ENCODE results near the gene CRLF1.

Gene CRLF1

DNA sequence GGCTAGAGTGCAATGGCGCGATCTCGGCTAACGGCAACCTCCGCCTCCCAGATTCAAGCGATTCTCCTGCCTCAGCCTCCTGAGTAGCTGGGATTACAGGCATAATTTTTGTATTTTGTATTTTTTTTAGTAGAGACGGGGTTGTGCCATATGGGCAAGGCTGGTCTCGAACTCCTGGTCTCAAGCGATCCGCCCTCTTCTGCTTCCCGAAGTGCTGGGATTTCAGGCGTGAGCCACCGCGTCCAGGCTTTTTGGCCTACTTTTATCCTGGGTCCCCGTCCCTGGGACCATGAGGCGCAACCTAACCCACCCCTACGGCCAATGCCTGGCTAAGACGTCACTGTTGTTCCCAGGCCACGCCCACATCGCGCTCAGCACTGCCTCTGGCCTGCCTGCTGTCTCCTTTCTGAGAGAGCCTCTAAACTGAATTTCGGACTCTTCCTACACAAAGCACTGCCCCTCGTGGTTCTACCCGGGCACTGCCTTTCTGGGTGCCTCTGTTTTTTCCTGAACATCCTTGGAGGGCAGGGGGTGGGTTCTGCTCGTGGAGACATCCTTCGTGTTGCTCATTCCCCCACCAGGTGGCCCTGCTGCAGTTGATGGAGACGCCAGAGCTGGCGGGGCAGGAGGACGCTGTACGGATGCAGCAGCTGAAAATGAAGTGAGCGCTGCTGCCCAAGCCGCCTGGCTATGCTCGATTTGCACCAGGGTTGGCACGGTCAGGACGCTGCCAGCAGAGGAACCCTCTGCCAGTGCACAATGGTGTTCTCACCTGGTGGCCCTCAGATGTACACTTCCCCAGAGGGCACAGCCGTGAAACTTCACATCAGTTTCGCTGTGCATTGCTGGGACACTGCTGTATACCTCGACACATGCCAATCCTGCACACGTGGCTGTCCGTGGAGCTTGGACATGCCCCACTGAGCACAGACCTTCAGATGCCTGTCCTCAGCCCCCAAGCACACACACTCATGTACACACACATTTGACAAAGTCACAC is 16.0 kb downstream of the CRLF1 start:
- DNase-seq (ENCODE audit: low read depth), result no peak

DNA sequence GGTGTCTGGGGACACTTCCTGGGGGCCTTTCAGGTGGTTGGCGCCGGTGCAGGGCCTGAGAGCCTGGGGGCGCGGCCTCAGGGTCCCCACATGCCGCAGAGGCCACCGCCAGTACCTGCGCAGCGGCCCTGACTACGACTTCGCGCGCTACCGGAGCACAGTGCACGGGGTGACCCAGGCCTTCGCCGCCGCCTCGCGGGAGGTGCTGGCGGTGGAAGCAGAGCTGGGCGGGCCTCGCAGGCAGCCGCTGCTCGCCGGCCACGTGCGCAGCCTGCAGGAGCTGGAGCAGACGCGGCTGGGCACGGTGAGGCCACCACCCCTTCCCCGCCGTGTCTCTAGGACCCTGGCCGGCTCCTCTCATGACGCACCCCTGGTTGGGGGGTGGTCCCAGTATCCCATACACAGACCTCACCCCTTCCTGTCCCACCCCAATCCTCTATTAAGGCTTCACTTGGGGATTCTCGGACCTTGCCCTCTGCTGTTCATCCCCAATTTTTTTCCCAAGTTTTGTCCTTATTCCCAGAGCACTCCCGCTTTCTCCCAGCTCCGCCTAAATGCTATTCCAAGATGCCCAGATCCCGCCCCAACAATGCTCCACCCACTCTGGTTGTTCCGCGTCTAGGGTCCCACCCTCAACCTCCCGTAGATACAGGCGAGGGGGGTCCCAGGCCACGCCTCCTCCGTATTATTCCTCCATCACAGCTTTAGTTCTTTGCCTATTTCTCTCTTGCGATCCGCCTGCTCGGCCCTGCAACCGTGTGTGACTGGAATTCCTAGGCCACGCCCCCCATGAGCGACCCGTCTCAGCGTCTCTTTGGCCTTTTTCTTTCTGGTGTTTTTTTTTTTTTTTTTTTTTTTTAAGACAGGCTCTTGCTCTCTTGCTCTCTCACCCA is 17.0 kb downstream of the CRLF1 start:
- peak overlapping the region; percentile 90 for H3K4me3 ChIP-seq (ENCODE audit: low read depth, low read length)
- TF ChIP-seq, protein P1, sequence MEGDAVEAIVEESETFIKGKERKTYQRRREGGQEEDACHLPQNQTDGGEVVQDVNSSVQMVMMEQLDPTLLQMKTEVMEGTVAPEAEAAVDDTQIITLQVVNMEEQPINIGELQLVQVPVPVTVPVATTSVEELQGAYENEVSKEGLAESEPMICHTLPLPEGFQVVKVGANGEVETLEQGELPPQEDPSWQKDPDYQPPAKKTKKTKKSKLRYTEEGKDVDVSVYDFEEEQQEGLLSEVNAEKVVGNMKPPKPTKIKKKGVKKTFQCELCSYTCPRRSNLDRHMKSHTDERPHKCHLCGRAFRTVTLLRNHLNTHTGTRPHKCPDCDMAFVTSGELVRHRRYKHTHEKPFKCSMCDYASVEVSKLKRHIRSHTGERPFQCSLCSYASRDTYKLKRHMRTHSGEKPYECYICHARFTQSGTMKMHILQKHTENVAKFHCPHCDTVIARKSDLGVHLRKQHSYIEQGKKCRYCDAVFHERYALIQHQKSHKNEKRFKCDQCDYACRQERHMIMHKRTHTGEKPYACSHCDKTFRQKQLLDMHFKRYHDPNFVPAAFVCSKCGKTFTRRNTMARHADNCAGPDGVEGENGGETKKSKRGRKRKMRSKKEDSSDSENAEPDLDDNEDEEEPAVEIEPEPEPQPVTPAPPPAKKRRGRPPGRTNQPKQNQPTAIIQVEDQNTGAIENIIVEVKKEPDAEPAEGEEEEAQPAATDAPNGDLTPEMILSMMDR (IDR thresholded peaks at IDR 0.05; ENCODE audit: low read depth, low read length, missing control alignments), result peak; percentile 23
- no peak for DNase-seq (ENCODE audit: low read depth)

More for the DNA sequence above, 16.0 kb downstream of the CRLF1 start:
- no peak overlapping the region for H3K4me3 ChIP-seq (ENCODE audit: low read depth, low read length)
- TF ChIP-seq, protein P1 (IDR thresholded peaks at IDR 0.05; ENCODE audit: low read depth, low read length, missing control alignments), result no peak

DNA sequence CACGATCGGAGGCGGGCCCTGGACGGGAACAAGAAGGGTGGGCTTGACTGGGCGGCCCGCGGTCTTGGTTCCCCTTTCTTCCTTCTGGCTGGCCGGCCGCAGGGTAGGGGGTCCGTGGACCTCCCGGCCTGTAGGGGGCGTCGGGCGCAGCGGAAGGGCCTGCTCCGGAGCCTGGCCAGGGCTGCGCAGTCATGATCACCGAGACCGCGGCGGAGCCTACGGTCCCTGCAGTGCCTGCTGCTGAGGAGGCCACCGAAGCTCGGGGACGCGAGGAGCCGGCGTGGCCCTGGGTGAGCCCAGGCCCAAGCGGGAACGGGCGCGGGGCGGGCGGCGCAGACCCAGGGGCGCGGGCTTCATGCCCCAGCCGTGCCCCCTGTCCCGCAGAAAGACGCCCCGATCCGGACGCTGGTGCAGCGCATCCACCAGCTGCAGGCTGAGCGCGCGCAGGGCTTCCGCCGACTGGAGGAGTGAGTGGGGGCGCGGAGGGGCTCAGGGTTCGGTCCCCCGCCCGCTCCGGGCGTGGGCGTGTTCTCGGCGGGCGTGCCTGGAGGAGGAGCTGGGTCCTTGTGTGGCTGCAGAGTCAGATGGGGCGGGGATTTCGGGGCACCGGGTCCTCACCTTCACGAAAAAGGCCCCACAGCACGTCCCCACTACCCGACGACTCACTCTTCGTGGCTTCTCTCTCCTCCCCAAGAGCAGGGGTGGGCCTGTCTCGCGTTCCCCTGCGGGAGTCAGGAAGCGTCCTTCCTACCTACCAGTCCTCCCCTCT is 17.8 kb downstream of the CRLF1 start, which contains the start of gene REX1BD:
Gene REX1BD (plus strand): TSS at position 188 of the 769 bp plus-strand sequence. CDS start 4 bp downstream, at position 192.
- TF ChIP-seq, protein P1 (IDR thresholded peaks at IDR 0.05; ENCODE audit: low read depth, low read length, missing control alignments), result peak; percentile 86
- H3K4me3 ChIP-seq (ENCODE audit: low read depth, low read length), result peak within 1 kb of the TSS; percentile 90
- DNase-seq (ENCODE audit: low read depth), result peak; percentile 68

DNA sequence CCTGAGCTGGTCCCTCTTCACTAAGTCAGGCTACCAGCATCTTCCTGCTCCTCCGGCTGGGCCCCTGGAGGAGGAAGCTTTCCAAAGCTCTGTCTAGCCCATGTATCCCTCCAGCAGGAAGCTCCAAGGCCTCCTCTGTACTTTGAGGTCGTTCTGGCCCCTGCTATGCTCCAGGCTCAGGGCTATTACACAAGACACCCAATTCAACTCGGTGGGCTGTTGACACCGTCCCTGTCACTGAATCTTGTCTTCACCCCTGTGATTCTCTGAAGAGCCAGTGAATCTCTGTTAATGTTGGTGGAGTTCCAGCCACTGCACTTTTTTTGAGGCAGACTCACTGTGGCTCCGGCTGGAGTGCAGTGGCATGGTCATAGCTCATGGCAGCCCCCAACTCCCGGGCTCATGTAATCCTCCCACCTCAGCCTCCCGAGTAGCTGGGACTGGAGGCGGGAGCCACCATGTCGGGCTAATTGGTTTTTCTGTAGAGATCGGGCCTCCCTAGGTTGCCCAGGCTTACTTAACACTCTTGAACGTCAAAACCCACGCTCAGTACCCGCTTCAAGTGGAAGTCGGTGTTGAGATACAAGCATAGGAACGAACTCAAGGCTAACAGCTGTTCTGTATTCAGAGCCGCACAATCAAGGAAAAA is 18.5 kb downstream of the CRLF1 start:
- TF ChIP-seq, protein P1 (IDR thresholded peaks at IDR 0.05; ENCODE audit: low read depth, low read length, missing control alignments), result no peak
- H3K4me3 ChIP-seq (ENCODE audit: low read depth, low read length), result peak overlapping the region; percentile 90
- DNase-seq (ENCODE audit: low read depth), result no peak

DNA sequence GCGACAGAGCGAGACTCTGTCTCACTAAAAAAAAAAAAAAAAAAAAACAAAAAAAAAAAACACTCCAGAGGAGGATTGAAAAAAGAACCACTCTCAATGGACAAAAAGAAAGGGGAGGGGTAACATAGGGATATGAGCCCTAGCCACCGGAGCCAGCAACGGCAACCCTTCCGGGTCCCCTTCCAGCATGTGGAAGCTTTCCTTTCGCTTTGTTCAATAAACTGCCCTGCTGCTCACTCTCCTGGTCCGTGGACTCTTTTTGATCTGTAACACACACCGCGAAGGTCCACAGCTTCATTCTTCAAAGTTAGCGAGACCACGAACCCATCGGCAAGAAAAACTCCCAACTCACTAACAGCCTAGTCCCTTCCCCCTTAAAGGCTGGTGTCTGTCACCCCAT is 19.0 kb downstream of the CRLF1 start:
- TF ChIP-seq, protein P1 (IDR thresholded peaks at IDR 0.05; ENCODE audit: low read depth, low read length, missing control alignments), result no peak
- H3K4me3 ChIP-seq (ENCODE audit: low read depth, low read length), result peak overlapping the region; percentile 90
- no peak for DNase-seq (ENCODE audit: low read depth)

DNA sequence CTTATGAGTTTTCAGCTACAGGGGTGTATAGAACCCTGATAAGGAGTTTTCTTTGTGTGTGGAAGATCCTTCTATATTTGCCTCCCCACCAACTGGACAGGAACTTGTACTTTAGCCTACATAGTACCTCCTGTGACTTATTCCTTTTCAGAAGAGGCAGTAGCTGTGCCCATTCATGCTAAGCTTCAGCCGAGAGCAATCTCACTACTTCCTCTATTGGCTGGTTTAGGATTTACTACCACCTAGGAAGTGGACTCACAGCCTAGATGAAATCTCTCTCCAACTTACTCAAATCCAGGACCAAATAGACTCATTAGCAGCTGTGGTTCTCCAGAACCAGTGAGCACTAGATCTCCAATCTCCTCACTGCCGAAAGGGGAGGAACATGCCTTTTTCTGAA is 20.3 kb downstream of the CRLF1 start:
- no peak overlapping the region for H3K4me3 ChIP-seq (ENCODE audit: low read depth, low read length)

More for the DNA sequence above, 20.3 kb downstream of the CRLF1 start:
- DNase-seq (ENCODE audit: low read depth), result no peak
- TF ChIP-seq, protein P1 (IDR thresholded peaks at IDR 0.05; ENCODE audit: low read depth, low read length, missing control alignments), result peak; percentile 30
